Myocyte (in vitro differentiated cells): Measurements from ENCODE around the gene TOR1A. TPM values are rescaled to one million over a fixed set of nuclear protein-coding genes. Genes with fewer than 3 reads are reported as not detected.
"Not testable (repeated sequence)": the region's sequence is repeated elsewhere in the genome, so short reads cannot be mapped to it uniquely, and the experiment has no call there.

Source experiments
- DNase-seq: peaks from one replicate; pipeline ENCODE4 v3.0.0-alpha.2; 2012; ENCODE audit warnings: low read depth
- total RNA-seq: library from RNA; depleted of rRNA; stranded (reverse); fragments of >200 nt; gene quantifications from 2 replicates; pipeline ENCODE4 v1.2.3, GENCODE V29; 2014

The TOR1A gene
- total RNA-seq, 1 donor from 2014 or later, result 47.0 TPM

DNA sequence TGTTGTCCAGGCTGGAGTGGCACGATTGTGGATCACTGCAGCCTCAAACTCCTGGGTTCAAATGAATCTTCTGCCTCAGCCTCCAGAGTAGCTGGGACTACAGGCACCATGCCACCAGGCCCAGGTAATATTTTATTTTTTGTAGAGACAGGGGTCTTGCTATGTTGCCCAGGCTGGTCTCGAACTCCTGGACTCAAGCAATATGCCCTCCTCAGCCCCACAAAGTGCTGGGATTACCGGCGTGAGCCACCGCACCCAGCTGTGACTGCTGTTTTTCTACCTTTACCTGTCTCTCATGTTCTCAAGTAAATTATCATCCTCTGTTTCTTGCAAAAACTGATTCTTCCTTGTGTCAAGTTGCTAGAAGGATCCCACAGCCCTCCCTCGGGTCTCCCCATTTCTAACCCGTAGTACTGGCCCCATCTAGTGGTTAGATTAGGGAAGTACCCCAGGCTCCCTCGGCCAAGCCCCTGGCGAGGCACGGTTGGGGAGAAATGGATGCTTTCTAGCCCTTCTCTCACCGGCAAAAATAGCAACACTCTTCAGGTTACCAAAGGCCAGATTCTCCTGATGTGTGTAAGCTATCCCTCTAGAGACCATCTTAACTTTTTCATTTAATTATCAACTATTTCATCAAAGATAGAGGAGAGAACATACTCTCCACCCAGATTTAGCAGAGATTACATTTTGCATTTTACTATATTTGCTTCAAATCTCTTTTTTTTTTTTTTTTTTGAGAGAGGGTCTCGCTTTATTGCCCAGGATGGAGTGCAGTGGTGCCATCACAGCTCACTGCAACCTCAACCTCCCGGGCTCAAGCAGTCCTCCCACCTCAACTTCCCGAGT lies 40.2 kb downstream of the TOR1A start:
- DNase-seq, result peak; percentile 76

DNA sequence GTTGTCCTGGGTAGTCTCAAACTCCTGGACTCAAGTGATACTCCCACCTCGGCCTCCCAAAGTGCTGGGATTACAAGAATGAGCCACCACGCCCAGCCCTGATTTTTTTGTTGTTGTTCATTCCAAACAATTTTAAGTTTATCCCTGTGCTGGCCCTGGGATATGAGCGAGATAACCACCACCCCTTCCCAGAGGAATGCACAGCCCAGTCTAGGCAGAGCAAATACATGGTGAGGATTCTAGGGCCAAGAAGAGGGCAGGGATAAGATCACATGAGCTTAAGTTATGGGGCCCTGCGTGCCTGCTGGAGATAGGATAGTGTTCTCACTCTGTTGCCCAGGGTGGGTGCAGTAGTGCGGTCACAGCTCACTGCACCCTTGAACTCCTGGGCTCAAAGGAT lies 42.0 kb downstream of the TOR1A start:
- DNase-seq, result no peak

DNA sequence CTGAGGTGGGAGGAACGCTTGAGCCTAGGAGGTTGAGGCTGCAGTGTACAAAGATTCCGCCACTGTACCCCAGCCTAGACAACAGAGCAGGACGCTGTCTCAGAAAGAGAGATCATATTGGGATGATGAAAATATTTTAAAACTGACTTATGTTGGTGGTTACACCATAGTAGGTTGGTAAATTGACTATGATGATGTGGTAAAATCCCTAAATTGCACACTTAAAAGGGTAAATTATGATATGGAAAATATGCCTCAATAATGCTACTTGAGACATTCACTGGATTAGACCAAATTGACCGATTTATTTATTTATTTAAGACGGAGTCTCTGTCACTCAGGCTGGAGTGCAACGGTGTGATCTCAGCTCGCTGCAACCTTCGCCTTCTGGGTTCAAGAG lies 42.8 kb downstream of the TOR1A start:
- DNase-seq, result no peak

DNA sequence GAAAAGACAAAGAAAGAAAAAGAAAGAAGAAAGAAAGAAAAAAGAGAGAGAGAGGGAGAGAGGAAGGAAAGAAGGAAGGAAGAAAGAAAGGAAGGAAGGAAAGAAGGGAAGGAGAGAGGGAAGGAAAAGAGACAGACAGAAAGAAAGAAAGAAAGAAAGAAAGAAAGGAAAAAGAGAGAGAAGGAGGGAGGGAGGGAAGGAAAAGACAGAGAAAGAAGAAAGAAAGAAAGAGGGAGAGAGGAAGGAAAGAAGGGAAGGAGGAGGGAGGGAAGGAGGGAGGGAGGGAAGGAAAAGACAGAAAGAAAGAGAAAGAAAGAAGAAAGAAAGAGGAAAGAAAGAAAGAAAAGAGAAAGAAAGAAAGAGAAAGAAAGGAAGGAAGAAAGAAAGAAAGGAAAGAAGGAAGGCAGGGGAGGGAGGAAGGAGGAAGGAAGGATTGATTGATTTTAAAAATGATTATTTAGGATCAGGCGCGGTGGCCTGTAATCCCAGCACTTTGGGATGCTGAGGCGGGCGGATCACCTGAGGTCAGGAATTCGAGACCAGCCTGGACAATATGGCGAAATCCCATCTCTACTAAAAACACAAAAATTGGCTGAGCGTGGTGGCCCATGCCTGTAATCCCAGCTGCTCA lies 44.3 kb downstream of the TOR1A start:
- no peak for DNase-seq

DNA sequence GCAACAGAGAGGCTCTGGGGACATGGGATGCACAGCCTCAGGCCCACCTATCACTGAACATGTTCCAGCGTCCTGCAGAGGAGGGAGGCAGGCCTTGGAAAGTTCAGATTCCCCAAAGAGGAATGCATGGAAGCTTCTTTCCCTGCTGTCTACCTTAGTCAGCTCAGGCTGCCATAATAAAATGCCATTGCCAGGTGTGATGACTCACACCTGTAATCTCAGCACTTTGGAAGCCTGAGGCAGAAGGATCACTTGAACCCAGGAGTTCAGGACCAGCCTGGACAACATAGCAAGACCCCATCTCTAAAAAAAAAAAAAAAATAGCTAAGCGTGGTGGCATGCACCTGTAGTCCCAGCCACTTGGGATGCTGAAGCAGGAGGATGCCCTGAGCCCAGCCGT lies 45.5 kb downstream of the TOR1A start:
- no peak for DNase-seq

DNA sequence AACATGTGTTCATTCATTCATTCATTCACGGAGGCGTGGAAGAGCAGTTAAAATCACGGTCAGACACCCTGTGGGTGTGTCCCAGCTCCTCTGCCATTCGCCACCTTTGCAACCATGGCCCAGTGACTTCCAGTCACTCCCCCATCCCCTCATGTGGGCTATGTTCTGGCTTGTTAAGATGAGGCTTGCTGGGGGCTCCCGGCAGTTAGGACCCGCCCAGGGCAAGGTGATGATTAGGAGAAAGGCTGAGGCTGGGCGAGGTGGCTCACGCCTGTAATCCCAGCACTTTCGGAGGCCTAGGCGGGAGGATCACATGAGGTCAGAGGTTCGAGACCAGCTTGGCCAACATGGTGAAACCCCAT lies 46.2 kb downstream of the TOR1A start:
- DNase-seq, result no peak

DNA sequence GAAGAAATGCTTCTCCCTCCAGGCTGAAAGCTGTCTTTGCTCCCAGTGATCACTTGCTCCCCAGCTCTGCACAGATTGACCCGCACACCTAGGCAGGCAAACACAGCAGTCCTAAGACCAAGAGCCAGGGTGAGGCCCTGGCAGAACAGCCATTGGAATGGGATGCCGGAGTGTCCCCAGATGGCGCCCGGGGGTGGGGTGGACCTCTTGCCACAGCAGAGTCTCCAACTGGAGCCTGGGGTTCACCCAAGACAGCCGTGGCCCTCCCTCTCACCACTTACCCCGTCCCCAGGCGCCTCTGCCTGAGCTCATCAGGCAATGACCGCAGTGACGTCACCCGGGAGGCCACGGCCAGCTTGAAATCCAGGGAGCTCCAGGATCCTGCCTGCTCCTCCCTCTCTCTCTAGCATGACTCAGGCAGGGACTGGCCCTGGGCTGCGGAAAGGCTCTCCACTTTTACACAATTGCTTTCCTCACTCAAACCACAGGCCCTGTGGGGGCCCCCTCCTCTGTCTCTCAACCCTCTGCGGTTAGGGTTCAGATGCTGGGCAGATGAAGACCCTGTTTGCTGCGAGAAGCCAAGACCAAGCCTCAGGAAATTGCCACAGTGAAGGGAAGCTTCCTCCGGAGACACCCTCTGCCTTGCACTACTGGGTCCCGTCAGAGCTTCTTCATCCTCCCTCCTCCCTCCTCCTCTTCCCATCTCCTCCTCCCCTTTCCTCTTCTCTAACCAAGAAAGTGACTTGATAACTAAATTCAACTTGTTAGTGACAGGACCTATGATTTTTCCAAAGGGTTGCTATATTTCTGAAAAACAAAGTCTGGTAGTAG lies 46.8 kb downstream of the TOR1A start:
- DNase-seq, result peak; percentile 99

DNA sequence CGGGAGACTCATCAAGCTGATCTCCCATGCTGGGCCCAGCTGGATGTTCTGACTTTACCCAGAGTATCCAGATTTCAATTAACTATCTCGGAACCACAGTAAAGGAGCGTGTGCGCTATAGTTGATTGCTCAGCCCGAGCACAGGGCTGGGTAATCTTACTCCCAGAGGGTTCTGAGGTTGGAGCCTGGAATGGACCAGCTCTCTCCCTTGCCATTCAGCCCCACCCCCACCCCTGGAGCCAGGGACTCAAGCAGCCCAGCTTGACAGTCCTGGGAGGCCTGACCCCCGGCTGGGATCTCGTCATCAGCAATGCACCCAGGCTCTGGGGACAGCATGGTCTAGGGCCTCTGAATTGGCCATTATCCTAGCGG lies 47.4 kb downstream of the TOR1A start:
- DNase-seq, result no peak

DNA sequence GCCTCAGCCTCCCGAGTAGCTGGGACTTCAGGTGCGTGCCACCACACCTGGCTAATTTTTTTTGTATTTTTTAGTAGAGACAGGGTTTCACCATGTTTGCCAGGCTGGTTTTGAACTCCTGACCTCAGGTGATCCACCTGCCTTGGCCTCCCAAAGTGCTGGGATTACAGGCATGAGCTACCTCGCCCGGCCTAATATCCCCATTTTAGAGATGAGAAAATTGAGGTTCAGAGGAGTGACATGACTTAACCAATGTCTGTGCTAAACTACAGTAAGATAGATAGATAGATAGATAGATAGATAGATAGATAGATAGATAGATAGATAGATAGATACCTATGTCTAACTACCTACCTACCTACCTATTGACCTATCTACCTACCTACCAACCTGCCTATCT lies 47.8 kb downstream of the TOR1A start:
- not testable (repeated sequence) for DNase-seq

DNA sequence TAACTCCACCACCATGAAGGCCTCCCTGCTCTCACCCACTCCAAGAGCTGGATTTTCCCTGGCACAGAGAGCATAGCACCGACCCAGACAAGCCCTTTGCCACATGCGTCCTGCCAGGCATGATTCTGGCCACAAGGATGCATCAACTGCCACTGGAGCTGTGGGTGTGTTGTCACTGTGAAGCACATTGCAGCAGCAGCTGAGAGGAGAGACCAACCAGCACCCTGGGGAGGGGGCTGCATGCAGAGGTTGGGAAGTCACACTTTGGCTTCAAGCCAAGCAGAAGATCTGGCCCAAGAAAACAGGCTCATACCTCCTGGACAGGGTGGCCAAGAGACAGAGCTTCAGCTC lies 48.5 kb downstream of the TOR1A start:
- peak; percentile 77 for DNase-seq

DNA sequence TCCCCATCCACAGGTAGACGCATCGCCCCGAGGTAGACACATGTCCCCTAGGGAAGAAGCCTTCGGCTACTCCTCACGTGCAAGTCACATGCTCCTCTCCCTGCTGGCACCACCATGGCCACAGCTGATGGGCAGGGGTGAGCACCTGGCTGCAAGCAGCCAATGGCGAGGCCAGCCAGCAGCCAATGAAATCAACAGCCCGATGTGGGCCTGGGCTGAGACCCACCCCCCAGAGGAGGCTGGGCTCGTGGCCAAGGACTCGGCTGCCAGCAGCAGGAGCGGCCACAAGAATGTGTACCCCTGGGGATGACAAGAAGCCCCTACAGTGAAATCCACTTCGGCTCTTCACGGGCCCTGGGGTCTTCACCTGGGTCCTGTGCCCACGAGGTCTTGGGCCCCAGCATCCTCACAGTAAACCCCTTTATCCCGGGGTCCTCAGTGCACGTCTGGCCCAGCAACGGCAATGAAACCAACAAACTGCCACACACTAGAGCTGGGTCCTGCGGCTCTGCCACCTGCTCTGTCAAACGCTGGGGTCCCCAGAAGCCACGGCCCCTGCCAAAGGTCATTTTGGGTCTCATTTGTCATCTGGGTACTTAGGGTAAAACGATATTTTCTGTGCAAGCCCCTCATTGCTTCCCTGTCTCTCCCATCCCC lies 49.0 kb downstream of the TOR1A start:
- DNase-seq, result no peak

DNA sequence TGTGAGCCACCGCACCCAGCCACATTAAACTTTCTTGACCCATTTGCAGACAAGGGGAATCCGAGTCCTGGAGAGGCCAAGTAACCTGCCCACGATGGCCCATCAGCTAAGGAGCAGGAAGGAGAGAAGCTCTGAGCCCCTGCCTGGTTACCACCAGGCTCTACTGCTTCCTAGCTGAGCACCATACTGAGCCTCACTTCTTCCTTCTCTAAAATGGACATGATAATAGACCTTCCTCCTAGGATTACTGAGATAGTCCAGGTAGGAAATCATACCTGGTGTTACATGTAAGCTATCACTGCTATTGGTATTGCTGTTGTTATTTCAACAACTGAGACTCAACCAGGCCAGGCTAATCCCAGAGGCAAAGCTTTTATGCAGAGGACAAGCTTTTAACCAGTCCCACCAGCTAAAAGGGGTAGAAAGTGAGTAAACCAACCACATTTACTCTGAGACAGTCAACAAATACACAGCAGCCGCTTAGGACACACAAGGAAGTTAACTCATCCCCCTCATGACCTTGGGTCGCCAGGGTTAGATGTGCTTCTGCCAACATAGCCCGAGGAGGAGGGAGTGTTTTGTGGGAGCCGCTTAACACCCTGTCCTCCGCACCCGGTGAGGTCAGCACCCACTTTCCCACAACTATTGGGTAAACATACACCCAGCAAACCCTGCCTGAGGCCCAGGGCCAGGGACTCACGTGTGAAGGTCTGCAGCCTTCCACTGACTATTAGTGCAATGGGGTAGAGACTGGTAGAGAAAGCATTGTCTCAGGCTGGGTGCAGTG lies 50.5 kb downstream of the TOR1A start:
- DNase-seq, result peak; percentile 85

DNA sequence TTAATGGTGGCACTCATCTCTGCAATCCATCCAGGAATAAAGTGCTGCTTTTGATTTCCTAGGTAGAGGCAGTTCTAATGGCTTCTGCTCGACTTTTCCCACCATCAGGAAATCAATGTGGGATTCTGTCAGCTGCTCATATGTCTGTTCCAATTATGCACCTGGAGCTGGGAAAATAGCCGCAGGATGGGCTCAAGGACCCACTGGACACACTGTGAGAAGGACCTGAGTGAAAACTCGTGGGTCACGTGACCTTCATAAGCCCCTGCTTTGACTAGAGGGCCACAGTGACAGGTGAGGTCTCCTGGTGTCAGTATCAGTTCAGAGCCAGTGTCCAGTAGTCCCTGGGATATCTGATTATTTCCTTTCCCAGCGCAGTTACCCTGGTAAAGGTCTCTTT lies 53.2 kb downstream of the TOR1A start:
- DNase-seq, result no peak

DNA sequence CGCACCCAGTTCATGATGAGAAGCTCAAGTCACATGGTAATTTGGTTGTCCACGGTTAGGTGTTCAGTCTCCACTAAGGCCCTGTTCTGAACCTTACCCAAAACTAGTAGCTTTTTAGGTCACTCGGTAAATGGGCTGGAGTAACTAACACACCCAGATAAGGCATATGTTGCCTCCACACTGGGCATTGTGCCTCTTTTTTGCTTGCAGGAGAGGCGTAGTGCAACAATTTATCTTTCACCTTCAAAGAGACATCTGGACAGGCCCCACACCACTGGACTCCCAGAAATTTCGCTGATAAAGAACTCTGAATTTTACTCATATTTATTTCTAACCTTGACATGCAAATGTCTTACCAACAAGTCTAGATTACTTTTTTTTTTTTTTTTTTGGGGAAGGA lies 54.3 kb downstream of the TOR1A start:
- no peak for DNase-seq

DNA sequence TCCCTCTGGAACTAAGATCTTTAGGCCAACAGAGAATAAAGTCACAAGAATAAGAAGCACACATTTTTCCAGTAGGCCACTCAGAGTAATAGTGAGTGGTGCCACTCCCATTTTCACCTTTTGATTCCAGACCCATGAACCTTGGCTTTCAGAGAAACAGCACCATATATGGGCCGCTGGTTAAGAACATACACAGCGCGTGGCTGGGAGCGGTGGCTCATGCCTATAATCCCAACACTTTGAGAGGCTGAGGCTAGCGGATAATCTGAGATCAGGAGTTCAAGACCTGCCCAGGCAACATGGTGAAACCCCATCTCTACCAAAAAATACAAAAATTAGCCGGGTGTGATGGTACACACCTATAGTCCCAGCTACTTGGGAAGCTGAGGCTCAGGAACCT lies 55.5 kb downstream of the TOR1A start:
- DNase-seq, result no peak

DNA sequence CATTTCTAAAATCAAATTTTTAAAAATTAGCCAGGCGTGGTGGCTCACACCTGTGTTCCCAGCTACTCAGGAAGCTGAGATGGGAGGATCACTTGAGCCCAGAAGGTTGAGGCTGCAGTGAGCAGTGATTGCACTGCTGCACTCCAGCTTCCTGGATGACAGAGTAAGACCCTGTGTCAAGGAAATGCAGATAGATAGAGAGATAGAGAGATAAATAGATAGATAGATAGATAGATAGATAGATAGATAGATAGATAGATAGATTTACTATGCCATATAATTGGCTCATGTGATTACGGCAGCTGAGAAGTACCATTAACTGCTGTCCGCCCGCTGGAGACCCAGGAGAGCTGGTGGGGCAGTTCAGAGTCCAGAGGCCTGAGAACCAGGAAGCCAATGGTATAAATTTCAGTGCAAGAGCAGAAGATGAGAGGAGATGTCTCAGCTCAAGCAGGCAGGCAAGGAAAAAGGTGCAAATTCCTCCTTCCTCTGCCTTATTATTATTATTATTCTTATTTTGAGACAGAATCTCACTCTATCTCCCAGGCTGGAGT lies 58.1 kb downstream of the TOR1A start:
- no peak for DNase-seq

DNA sequence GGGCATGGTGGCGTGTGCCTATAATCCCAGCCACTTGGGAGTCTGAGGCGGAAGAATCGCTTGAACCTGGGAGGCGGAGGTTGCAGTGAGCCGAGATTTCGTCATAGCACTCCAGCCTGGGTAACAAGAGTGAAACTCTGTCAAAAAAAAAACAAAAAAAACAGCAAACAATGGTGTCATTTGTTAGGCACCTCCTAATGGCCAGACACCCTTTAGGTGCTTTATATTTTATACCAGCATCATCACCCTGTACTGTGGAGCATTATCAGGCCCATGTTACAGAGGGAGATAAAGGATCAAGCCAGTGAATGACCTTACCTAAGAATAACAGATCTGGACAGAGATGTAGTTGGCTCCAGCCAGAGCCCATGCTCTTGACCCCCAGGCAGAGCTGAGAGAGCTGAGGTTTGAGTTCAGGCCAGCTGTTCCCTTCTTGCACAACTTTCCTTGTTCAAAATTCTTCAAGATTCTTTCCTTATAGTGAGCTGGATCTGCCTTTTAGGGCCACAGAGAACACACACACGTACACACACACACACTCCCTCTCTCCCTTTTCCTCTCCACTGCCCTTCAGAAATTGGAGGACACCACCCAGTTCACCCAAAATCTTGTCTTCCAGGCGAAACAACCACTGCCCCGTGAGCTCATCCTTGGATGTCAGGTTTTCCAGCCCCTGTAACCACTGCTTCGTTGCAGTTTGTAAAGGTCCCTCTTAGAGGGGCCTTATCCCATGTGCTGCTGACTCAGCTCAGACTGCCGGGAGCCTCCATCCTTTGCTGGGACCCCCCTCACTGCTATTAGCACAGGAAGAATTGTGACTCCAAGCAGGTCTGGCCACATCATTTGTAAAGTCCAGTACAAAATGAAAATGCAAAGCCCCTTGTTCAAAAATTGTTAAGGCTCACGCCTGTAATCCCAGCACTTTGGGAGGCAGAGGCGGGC lies 60.7 kb downstream of the TOR1A start:
- no peak for DNase-seq
